ENCODE data around the gene COLGALT1. TPM values are rescaled to one million over a fixed set of nuclear protein-coding genes. Genes with fewer than 3 reads are reported as not detected.

COLGALT1 gene
- total and polyA plus RNA-seq, 10 of the 15 experiments (the other 5 are each of a cell fraction or from before 2014, with no cell fraction given) = 1.2 to 78.8 (median 29.8) TPM

DNA sequence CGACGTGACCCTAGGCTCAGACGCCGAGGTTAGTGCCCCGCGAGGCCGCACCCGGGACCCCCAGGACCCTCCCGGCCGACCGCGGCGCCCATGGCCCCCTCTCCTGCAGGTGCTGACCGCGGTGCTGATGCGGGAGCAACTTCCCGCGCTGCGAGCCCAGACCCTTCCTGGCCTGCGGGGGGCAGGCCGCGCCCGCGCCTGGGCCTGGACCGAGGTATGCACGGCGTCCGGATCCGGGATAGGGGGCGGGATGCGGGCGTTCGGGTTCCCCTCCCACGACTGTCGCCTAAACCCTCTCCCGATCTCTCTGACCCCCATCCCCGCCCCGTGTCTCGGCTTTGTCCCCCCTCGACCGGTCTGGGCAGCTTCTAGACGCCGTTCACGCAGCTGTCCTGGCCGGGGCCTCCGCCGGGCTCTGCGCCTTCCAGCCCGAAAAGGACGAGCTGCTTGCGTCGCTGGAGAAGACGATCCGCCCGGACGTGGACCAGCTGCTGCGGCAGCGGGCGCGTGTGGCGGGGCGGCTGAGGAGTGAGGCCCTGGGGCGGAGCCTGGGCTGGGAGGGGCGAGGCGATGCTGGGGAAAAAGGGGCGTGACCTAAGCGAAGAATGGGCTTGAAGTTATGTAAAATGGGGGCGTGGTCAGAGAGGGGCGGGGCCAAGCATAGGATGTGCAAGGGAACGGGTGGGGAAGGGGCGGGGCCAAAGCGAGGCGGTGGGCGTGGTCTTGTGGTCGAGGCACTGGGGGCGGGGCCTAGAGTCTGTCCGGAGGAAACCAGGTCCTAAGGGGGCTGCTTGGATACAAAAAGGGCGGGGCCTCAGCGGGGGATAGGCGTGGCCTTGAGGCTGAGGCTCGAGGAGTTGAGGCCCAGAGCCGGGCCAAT is 16.0 kb upstream of the COLGALT1 start (continued):
- TF ChIP-seq ESRRA (IDR thresholded peaks at IDR 0.05; ENCODE audit: low read length) (no peak), CBFB (IDR thresholded peaks at IDR 0.05; ENCODE audit: low read depth) (no peak), RAD21 (IDR thresholded peaks at IDR 0.05; ENCODE audit: insufficient read depth, low read depth, low read length) (peak; percentile 40; the same call in 1 of the 2 replicates), TCF7 (IDR thresholded peaks at IDR 0.05; ENCODE audit: borderline replicate concordance) (no peak), SIN3A (IDR thresholded peaks at IDR 0.05; ENCODE audit: low read depth, low read length) (no peak), YBX1 (IDR thresholded peaks at IDR 0.05) (no peak), IRF4 (IDR thresholded peaks at IDR 0.05; ENCODE audit: low read depth, low read length) (no peak)
- TF ChIP-seq, protein P1, sequence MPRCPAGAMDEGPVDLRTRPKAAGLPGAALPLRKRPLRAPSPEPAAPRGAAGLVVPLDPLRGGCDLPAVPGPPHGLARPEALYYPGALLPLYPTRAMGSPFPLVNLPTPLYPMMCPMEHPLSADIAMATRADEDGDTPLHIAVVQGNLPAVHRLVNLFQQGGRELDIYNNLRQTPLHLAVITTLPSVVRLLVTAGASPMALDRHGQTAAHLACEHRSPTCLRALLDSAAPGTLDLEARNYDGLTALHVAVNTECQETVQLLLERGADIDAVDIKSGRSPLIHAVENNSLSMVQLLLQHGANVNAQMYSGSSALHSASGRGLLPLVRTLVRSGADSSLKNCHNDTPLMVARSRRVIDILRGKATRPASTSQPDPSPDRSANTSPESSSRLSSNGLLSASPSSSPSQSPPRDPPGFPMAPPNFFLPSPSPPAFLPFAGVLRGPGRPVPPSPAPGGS (IDR thresholded peaks at IDR 0.05; ENCODE audit: borderline replicate concordance, insufficient read depth, low read depth, low read length, poor library complexity, severe bottlenecking) = no peak

DNA sequence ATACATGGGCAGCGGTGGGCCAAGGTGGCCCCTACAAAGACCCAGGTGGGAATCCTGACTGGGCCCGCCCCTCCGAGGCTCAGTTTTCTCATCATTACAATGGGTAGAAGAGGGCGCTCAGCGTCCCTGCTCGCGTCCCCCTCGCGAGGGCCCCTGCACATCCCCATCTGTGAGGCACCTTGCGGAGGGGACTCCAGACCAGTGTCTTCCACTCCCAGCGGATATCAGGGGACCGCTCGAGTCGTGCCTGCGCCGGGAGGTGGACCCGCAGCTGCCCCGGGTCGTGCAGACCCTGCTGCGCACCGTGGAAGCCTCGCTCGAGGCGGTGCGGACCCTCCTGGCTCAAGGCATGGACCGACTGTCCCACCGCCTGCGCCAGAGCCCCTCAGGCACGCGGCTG is 15.3 kb upstream of the COLGALT1 start:
- H3K27ac ChIP-seq (ENCODE audit: control insufficient read depth, insufficient read depth) = no peak overlapping the region
- H2AFZ ChIP-seq (ENCODE audit: control insufficient read depth, low read depth, low read length) = no peak overlapping the region
- no TSS peak for BruUV-seq (replicated peaks)
- peaks cover 13% of the 10 kb centered on the region for H3K4me1 ChIP-seq (ENCODE audit: control insufficient read depth, insufficient read depth, low read length)
- ChIA-PET POLR2A (interaction anchor here (0.6 kb wide), 1 partner anchor 84 kb away, joined by 3 read pairs; no protein-coding TSS in a partner anchor), CTCF (interaction anchor here (1.2 kb wide), 1 partner anchor 34 kb away, joined by 4 read pairs; no protein-coding TSS in a partner anchor), SMC1A (ENCODE audit: uncharacterized antibody, unreplicated experiment) (interaction anchor here (0.6 kb wide), 1 partner anchor 15 kb away, joined by 3 read pairs; no protein-coding TSS in a partner anchor), RAD21 (ENCODE audit: unreplicated experiment) (no interaction called here)
- H4K20me1 ChIP-seq (ENCODE audit: control insufficient read depth, insufficient read depth) = no peaks in the 10 kb centered on the region
- ATAC-seq (no peak), DNase-seq (ENCODE audit: low read depth, low spot score) (no peak), FAIRE-seq (no peak)
- intact Hi-C loops (cut with micrococcal nuclease; ENCODE audit: unreplicated experiment) (no loop called here), in situ Hi-C loops (cut with MboI) (no loop called here)
- H3K4me2 ChIP-seq (ENCODE audit: control insufficient read depth, insufficient read depth) = no peak overlapping the region
- H3K9ac ChIP-seq (ENCODE audit: control insufficient read depth, insufficient read depth, low read length) = no peak overlapping the region
- no peaks in the 10 kb centered on the region; the same call in 2 of the 3 replicates for H3K9me3 ChIP-seq (replicated peaks; ENCODE audit: control insufficient read depth, insufficient read depth, low read length)
- no peak overlapping the region for H3K4me3 ChIP-seq
- 95% methylated on average over 30 of the region's 30 CpGs for WGBS (ENCODE audit: insufficient coverage, insufficient replicate concordance, low lambda C conversion rate, missing lambda C conversion rate)
- no peaks in the 10 kb centered on the region for H3K27me3 ChIP-seq (replicated peaks in 1 of 2; ENCODE audit: control insufficient read depth in 2 of 2, insufficient read depth in 2 of 2, low read length in 1 of 2)
- no peaks in the 10 kb centered on the region for H3K79me2 ChIP-seq (ENCODE audit: control insufficient read depth, insufficient read depth, low read length)
- H3K36me3 ChIP-seq (ENCODE audit: control insufficient read depth in 2 of 2, insufficient read depth in 2 of 2, low read length in 1 of 2) = no peaks in the 10 kb centered on the region
- no peak for TF ChIP-seq ZNF24 (IDR thresholded peaks at IDR 0.05)
- TF ChIP-seq CREM (IDR thresholded peaks at IDR 0.05; ENCODE audit: low read depth) = no peak
- TF ChIP-seq, protein P2, sequence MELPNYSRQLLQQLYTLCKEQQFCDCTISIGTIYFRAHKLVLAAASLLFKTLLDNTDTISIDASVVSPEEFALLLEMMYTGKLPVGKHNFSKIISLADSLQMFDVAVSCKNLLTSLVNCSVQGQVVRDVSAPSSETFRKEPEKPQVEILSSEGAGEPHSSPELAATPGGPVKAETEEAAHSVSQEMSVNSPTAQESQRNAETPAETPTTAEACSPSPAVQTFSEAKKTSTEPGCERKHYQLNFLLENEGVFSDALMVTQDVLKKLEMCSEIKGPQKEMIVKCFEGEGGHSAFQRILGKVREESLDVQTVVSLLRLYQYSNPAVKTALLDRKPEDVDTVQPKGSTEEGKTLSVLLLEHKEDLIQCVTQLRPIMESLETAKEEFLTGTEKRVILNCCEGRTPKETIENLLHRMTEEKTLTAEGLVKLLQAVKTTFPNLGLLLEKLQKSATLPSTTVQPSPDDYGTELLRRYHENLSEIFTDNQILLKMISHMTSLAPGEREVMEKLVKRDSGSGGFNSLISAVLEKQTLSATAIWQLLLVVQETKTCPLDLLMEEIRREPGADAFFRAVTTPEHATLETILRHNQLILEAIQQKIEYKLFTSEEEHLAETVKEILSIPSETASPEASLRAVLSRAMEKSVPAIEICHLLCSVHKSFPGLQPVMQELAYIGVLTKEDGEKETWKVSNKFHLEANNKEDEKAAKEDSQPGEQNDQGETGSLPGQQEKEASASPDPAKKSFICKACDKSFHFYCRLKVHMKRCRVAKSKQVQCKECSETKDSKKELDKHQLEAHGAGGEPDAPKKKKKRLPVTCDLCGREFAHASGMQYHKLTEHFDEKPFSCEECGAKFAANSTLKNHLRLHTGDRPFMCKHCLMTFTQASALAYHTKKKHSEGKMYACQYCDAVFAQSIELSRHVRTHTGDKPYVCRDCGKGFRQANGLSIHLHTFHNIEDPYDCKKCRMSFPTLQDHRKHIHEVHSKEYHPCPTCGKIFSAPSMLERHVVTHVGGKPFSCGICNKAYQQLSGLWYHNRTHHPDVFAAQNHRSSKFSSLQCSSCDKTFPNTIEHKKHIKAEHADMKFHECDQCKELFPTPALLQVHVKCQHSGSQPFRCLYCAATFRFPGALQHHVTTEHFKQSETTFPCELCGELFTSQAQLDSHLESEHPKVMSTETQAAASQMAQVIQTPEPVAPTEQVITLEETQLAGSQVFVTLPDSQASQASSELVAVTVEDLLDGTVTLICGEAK (IDR thresholded peaks at IDR 0.05; ENCODE audit: borderline replicate concordance) = no peak
- TF ChIP-seq TCF12 (IDR thresholded peaks at IDR 0.05; ENCODE audit: low read depth, low read length) = no peak
- TF ChIP-seq CBFB (IDR thresholded peaks at IDR 0.05; ENCODE audit: low read depth) = no peak
- no peak for TF ChIP-seq MXI1 (IDR thresholded peaks at IDR 0.05; ENCODE audit: low read depth, low read length)
- TF ChIP-seq, protein P3, sequence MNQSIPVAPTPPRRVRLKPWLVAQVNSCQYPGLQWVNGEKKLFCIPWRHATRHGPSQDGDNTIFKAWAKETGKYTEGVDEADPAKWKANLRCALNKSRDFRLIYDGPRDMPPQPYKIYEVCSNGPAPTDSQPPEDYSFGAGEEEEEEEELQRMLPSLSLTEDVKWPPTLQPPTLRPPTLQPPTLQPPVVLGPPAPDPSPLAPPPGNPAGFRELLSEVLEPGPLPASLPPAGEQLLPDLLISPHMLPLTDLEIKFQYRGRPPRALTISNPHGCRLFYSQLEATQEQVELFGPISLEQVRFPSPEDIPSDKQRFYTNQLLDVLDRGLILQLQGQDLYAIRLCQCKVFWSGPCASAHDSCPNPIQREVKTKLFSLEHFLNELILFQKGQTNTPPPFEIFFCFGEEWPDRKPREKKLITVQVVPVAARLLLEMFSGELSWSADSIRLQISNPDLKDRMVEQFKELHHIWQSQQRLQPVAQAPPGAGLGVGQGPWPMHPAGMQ (IDR thresholded peaks at IDR 0.05; ENCODE audit: borderline replicate concordance) = no peak

Data from GM12878 (cell line).